ENCODE results near the gene ERC2.

DNA sequence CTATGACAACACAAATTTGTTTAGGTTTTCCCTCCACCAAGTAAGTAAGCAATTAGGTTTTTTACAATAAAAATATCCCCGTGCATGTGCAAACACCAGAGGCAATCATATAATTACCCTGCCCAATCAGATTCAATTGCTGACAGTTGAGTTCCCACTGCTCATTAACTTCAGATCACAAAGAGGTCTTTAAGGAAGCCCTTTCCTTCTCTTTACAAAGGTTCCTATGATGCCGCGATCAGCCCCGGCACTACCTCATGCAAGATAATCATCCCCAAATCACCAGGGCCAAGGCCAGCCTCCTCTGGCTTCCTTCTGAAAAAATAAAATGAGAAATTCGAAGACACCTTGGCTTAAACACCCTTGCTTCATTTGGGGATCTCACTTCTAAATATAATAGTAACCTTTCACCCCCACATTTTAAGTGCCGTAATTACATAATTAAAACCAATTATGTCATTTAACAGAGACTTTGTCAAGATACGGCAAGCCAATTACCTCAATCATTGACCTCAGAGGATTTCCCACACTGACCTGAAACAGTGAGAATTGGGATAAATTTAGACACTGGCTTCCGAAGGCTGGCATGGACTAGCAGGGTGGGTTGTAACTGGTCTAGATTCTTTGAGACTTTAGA is 859.8 kb downstream of the ERC2 start:
- TF ChIP-seq, protein P1, sequence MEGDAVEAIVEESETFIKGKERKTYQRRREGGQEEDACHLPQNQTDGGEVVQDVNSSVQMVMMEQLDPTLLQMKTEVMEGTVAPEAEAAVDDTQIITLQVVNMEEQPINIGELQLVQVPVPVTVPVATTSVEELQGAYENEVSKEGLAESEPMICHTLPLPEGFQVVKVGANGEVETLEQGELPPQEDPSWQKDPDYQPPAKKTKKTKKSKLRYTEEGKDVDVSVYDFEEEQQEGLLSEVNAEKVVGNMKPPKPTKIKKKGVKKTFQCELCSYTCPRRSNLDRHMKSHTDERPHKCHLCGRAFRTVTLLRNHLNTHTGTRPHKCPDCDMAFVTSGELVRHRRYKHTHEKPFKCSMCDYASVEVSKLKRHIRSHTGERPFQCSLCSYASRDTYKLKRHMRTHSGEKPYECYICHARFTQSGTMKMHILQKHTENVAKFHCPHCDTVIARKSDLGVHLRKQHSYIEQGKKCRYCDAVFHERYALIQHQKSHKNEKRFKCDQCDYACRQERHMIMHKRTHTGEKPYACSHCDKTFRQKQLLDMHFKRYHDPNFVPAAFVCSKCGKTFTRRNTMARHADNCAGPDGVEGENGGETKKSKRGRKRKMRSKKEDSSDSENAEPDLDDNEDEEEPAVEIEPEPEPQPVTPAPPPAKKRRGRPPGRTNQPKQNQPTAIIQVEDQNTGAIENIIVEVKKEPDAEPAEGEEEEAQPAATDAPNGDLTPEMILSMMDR (tag by site-specific recombination; IDR thresholded peaks at IDR 0.05), result no peak
- no peak for TF ChIP-seq ZNF146 (tag by site-specific recombination; IDR thresholded peaks at IDR 0.05)
- TF ChIP-seq, protein P2, sequence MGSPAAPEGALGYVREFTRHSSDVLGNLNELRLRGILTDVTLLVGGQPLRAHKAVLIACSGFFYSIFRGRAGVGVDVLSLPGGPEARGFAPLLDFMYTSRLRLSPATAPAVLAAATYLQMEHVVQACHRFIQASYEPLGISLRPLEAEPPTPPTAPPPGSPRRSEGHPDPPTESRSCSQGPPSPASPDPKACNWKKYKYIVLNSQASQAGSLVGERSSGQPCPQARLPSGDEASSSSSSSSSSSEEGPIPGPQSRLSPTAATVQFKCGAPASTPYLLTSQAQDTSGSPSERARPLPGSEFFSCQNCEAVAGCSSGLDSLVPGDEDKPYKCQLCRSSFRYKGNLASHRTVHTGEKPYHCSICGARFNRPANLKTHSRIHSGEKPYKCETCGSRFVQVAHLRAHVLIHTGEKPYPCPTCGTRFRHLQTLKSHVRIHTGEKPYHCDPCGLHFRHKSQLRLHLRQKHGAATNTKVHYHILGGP (tag by site-specific recombination; IDR thresholded peaks at IDR 0.05), result no peak
- TF ChIP-seq ZNF404 (tag by site-specific recombination; IDR thresholded peaks at IDR 0.05), result no peak
- TF ChIP-seq ZNF174 (tag by site-specific recombination; IDR thresholded peaks at IDR 0.05), result no peak
- no peak for TF ChIP-seq REST (tag by site-specific recombination; IDR thresholded peaks at IDR 0.05)
- TF ChIP-seq ZNF529 (tag by site-specific recombination; IDR thresholded peaks at IDR 0.05; ENCODE audit: insufficient replicate concordance), result no peak
- TF ChIP-seq HOXD13 (CRISPR knock-in tag; IDR thresholded peaks at IDR 0.05; ENCODE audit: borderline replicate concordance), result no peak
- no peak for TF ChIP-seq ZNF423 (tag by site-specific recombination; IDR thresholded peaks at IDR 0.05)
- no peak for TF ChIP-seq MEIS1 (CRISPR knock-in tag; IDR thresholded peaks at IDR 0.05; ENCODE audit: borderline replicate concordance)
- TF ChIP-seq ZBTB26 (tag by site-specific recombination; optimal IDR thresholded peaks at IDR 0.05), result no peak
- no peak for TF ChIP-seq ZNF610 (tag by site-specific recombination; IDR thresholded peaks at IDR 0.05; ENCODE audit: borderline replicate concordance)

All from HEK293 (cell line).